Measurements from ENCODE around the gene CFAP161.

DNA sequence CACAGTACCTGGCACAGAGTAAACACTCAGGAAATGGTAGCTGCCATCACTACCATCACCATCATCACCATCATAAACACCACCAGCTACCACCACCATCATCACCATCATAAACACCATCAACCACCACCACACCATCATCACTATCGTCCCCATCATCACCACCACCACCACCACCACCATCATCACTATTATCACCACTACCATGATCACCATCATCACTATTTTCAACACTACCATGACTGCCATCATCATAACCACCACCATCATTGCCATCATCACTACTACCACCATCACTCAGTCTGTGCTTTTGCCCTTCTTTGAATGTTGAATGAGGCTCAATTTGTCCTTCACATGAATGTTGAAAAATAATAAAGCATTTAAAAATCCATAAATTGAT, 41.4 kb downstream of the CFAP161 start:
- TF ChIP-seq, protein P1, sequence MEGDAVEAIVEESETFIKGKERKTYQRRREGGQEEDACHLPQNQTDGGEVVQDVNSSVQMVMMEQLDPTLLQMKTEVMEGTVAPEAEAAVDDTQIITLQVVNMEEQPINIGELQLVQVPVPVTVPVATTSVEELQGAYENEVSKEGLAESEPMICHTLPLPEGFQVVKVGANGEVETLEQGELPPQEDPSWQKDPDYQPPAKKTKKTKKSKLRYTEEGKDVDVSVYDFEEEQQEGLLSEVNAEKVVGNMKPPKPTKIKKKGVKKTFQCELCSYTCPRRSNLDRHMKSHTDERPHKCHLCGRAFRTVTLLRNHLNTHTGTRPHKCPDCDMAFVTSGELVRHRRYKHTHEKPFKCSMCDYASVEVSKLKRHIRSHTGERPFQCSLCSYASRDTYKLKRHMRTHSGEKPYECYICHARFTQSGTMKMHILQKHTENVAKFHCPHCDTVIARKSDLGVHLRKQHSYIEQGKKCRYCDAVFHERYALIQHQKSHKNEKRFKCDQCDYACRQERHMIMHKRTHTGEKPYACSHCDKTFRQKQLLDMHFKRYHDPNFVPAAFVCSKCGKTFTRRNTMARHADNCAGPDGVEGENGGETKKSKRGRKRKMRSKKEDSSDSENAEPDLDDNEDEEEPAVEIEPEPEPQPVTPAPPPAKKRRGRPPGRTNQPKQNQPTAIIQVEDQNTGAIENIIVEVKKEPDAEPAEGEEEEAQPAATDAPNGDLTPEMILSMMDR (IDR thresholded peaks at IDR 0.05; ENCODE audit: low read length), result no peak
- no peak for TF ChIP-seq EZH2phosphoT487 (IDR thresholded peaks at IDR 0.05; ENCODE audit: low read length)
